HepG2 (cell line): ENCODE data around the gene LBX2. TPM values are rescaled to one million over a fixed set of nuclear protein-coding genes. Genes with fewer than 3 reads are reported as not detected.

ENCODE experiments used
- ARID5B ChIP-seq: IDR thresholded peaks from 2 replicates; pipeline ENCODE4 v1.4.0; 2020; ENCODE audit warnings: mild to moderate bottlenecking, missing genetic modification reagents
- ARNT ChIP-seq: fragments of 450-650 bp; IDR thresholded peaks from 2 replicates; pipeline ENCODE4 v1.6.1; 2017
- EHMT2 ChIP-seq: fragments of 200-600 bp; sonication (generic); IDR thresholded peaks from 2 replicates; pipeline ENCODE4 v1.7.0; 2017; ENCODE audit warnings: antibody characterized with exemption, low read depth, low read length, borderline replicate concordance
- FOSL1 ChIP-seq: sonication (generic); formaldehyde crosslinking; IDR thresholded peaks from 2 replicates; pipeline ENCODE4 v1.9.0; 2021; ENCODE audit warnings: missing genetic modification reagents, borderline replicate concordance
- HINFP ChIP-seq: sonication (generic); formaldehyde crosslinking; IDR thresholded peaks from 2 replicates; pipeline ENCODE4 v1.4.0; 2020; ENCODE audit warnings: low read depth, mild to moderate bottlenecking, missing genetic modification reagents
- HOXA5 ChIP-seq: sonication (generic); formaldehyde crosslinking; IDR thresholded peaks from 2 replicates; pipeline ENCODE4 v1.4.0; 2020; ENCODE audit warnings: missing genetic modification reagents
- HOXA9 ChIP-seq: sonication (generic); formaldehyde crosslinking; IDR thresholded peaks from 2 replicates; pipeline ENCODE4 v1.8.1; 2022; ENCODE audit warnings: missing genetic modification reagents, mild to moderate bottlenecking, moderate library complexity, borderline replicate concordance
- MEIS2 ChIP-seq: sonication (generic); formaldehyde crosslinking; IDR thresholded peaks from 2 replicates; pipeline ENCODE4 v1.9.0; 2021; ENCODE audit warnings: mild to moderate bottlenecking, missing genetic modification reagents
- NFATC3 ChIP-seq: sonication (generic); formaldehyde crosslinking; IDR thresholded peaks from 2 replicates; pipeline ENCODE4 v1.5.1; 2020; ENCODE audit warnings: mild to moderate bottlenecking, missing genetic modification reagents
- POLR2G ChIP-seq: fragments of 200-400 bp; formaldehyde crosslinking; IDR thresholded peaks from 2 replicates; pipeline ENCODE4 v1.6.1; 2018; ENCODE audit warnings: mild to moderate bottlenecking, low read depth, low read length, moderate library complexity
- SNAPC2 ChIP-seq: sonication (generic); formaldehyde crosslinking; IDR thresholded peaks from 2 replicates; pipeline ENCODE4 v1.8.1; 2022; ENCODE audit warnings: mild to moderate bottlenecking, missing genetic modification reagents
- TCF12 ChIP-seq, 2 experiments: fragments of 450-650 bp in 1 of 2; sonication (generic) in 1 of 2; formaldehyde crosslinking in 1 of 2; IDR thresholded peaks; 2 replicates each; pipeline versions ENCODE4 v1.6.1 to v1.8.0; 2017 to 2022; ENCODE audit warnings: antibody characterized with exemption in 1 of 2, mild to moderate bottlenecking in 1 of 2, missing genetic modification reagents in 1 of 2, moderate library complexity in 1 of 2
- TERF1 ChIP-seq: sonication (generic); formaldehyde crosslinking; IDR thresholded peaks from 2 replicates; pipeline ENCODE4 v1.8.0; 2022; ENCODE audit warnings: mild to moderate bottlenecking, missing genetic modification reagents, moderate library complexity
- ZFP37 ChIP-seq: sonication (generic); formaldehyde crosslinking; IDR thresholded peaks from 2 replicates; pipeline ENCODE4 v1.4.0; 2020; ENCODE audit warnings: missing genetic modification reagents, borderline replicate concordance
- ZNF3 ChIP-seq: IDR thresholded peaks from 2 replicates; pipeline ENCODE4 v1.7.0; 2017; ENCODE audit warnings: inconsistent platforms
- ZNF354B ChIP-seq: sonication (generic); formaldehyde crosslinking; IDR thresholded peaks from 2 replicates; pipeline ENCODE4 v1.8.0; 2022; ENCODE audit warnings: mild to moderate bottlenecking, missing genetic modification reagents
- ZNF629 ChIP-seq: sonication (generic); formaldehyde crosslinking; conservative IDR thresholded peaks from 2 replicates; pipeline ENCODE4 v1.5.0; 2020; ENCODE audit warnings: missing genetic modification reagents
- ZNF639 ChIP-seq: conservative IDR thresholded peaks from 2 replicates; pipeline ENCODE4 v1.6.1; 2018; ENCODE audit warnings: missing genetic modification reagents
- ZNF776 ChIP-seq: sonication (generic); formaldehyde crosslinking; IDR thresholded peaks from 2 replicates; pipeline ENCODE4 v1.4.0; 2020; ENCODE audit warnings: mild to moderate bottlenecking, missing genetic modification reagents
- ZNF777 ChIP-seq: sonication (generic); formaldehyde crosslinking; IDR thresholded peaks from 2 replicates; pipeline ENCODE4 v1.4.0; 2020; ENCODE audit warnings: missing genetic modification reagents
- polyA plus RNA-seq, 8 experiments: library from polyadenylated mRNA; depleted of rRNA in 3 of 8; stranded (reverse) in 7 of 8; unstranded in 1 of 8; fragments of >200 nt; fragmentation: Illumina TruSeq in 4 of 8; extraction: Trizol in 4 of 8; gene quantifications; 2 replicates each; pipeline versions ENCODE4 v1.2.1 to v1.2.3, GENCODE V29; 2011 to 2016; ENCODE audit warnings: low read depth in 4 of 8, missing spikeins in 1 of 8, mixed read lengths in 1 of 8; ENCODE audit not compliant: insufficient read depth in 1 of 8
- total RNA-seq, 5 experiments: library from RNA; depleted of rRNA; stranded (reverse); fragments of >200 nt; fragmentation: Illumina TruSeq; extraction: Trizol; gene quantifications; 2 replicates each; pipeline ENCODE4 v1.2.3, GENCODE V29; 2016; ENCODE audit warnings: low read depth in 1 of 5

The LBX2 gene
- total and polyA plus RNA-seq, 2 of the 13 experiments (the other 11 are each of a cell fraction or from before 2014, with no cell fraction given): 6.4 to 8.1 TPM

- TF ChIP-seq TCF12 (IDR thresholded peaks at IDR 0.05) (no peak), TCF12 (CRISPR knock-in tag; IDR thresholded peaks at IDR 0.05) (no peak; the same call in 1 of the 2 replicates), ZNF776 (peak; percentile 91), ZNF629 (CRISPR knock-in tag) (no peak; the same call in 1 of the 2 replicates), ARNT (no peak), HOXA5 (CRISPR knock-in tag) (peak; percentile 96), POLR2G (peak; percentile 80), ZNF639 (no peak; the same call in 1 of the 2 replicates), MEIS2 (CRISPR knock-in tag) (no peak; the same call in 1 of the 2 replicates), FOSL1 (CRISPR knock-in tag) (no peak), SNAPC2 (CRISPR knock-in tag) (no peak), TERF1 (CRISPR knock-in tag) (peak; percentile 58; the same call in 1 of the 2 replicates), HINFP (CRISPR knock-in tag) (peak; percentile 97), ZNF777 (peak; percentile 91), ARID5B (CRISPR knock-in tag) (peak; percentile 46; the same call in 1 of the 2 replicates), ZFP37 (peak; percentile 59), EHMT2 (no peak), NFATC3 (CRISPR knock-in tag) (no peak), ZNF354B (CRISPR knock-in tag) (no peak), HOXA9 (CRISPR knock-in tag) (no peak; the same call in 1 of the 2 replicates), ZNF3 (CRISPR knock-in tag) (no peak)
Measured at GRCh38 chr2:74507145-74507925, 7.9 kb upstream of the LBX2 start, which contains the start of gene PCGF1 (continued).
